Urinary bladder (tissue), 4 donors: ENCODE results near the gene CPA1. TPM values are rescaled to one million over a fixed set of nuclear protein-coding genes. Genes with fewer than 3 reads are reported as not detected.
A peak's percentile ranks its signal among the peaks of the same experiment; 100 is the strongest.

Experiments used
- DNase-seq: peaks from one replicate; pipeline ENCODE4 v3.0.0-alpha.2; 2015; ENCODE audit errors: extremely low spot score
- H3K27ac ChIP-seq: one replicate; pipeline ENCODE4 v1.5.1; 2013; ENCODE audit warnings: low read depth, mild to moderate bottlenecking, moderate library complexity
- H3K36me3 ChIP-seq: one replicate; pipeline ENCODE4 v1.6.1; 2013; ENCODE audit warnings: mild to moderate bottlenecking, moderate library complexity; ENCODE audit not compliant: insufficient read depth
- H3K4me1 ChIP-seq: one replicate; pipeline ENCODE4 v1.6.1; 2013; ENCODE audit warnings: mild to moderate bottlenecking, moderate library complexity; ENCODE audit not compliant: insufficient read depth
- H3K4me3 ChIP-seq: one replicate; pipeline ENCODE4 v1.5.1; 2013; ENCODE audit warnings: low read depth, low read length
- WGBS: extraction: QIAGEN DNeasy Blood & Tissue Kit; methylation state at CpG from one replicate; pipeline ENCODE4 v1.1.7; 2013; 5-methylcytosine and 5-hydroxymethylcytosine counted together
- polyA plus RNA-seq: library from polyadenylated mRNA; stranded (reverse); fragments of 200-250 nt; gene quantifications from one replicate; pipeline ENCODE4 v1.2.3, GENCODE V29; 2013
- total RNA-seq: library from RNA; depleted of rRNA; stranded (reverse); fragments of >200 nt; gene quantifications from one replicate; pipeline ENCODE4 v1.2.3, GENCODE V29; 2014
- donor health status: healthy with polysubstance abuse.
- donor health status: healthy.

The CPA1 gene
- total and polyA plus RNA-seq, 2 donors = 0.63 to 0.71 TPM

GRCh38 chr7:130362251-130362816 is 18.0 kb upstream of the CPA1 start:
- DNase-seq = no peak

GRCh38 chr7:130363026-130363847 is 17.1 kb upstream of the CPA1 start:
- WGBS = 70% methylated on average over 8 of the region's 8 CpGs
- DNase-seq = no peak
- Histone ChIP-seq H3K36me3 (no peaks in the 10 kb centered on the region), H3K4me3 (no peak overlapping the region), H3K27ac (no peak overlapping the region), H3K4me1 (no peaks in the 10 kb centered on the region)

More at GRCh38 chr7:130362251-130362816, 18.0 kb upstream of the CPA1 start:
- no peaks in the 10 kb centered on the region for H3K36me3 ChIP-seq
- H3K4me3 ChIP-seq = no peak overlapping the region
- WGBS = 92% methylated on average over 10 of the region's 10 CpGs
- H3K27ac ChIP-seq = no peak overlapping the region
- H3K4me1 ChIP-seq = no peaks in the 10 kb centered on the region

DNA sequence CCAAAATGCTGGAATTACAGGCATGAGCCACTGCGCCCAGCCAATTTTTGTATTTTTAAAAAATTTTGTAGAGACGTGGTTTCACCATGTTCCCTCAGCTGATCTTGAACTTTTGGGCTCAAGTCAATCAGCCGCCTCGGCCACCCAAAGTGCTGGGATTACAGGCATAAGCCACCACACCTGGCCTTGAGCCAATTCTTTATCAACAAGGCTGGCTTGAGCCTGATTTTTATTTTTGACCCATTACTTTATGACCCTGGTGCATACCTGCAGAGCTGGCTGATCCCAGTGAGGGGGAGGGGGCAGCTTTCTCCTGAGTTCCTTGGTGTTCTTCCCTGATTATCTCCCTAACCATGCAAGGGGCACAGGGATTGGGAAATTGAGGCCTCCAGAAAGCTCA is 15.8 kb upstream of the CPA1 start:
- DNase-seq = no peak
- no peak overlapping the region for H3K27ac ChIP-seq

DNA sequence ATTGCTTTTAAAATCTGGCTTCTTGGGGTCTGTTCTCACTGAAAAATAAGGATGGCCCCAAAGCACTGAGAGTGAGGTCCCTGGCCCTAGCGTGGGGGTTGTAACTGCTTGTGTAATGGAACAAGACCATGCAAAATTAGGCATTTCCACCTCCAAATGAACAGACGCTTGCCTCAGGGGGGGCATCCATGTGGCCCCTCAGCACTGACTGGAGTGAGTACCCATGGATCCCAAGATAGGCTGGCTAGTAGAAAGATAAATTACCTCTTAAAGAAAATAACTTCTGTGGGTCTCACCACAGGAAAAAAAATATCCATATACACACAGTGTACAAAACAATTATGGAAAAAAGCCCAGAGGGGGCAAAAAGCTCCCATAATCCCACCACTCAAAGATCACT is 15.2 kb upstream of the CPA1 start:
- Histone ChIP-seq H3K36me3 (no peaks in the 10 kb centered on the region), H3K4me1 (peaks cover 3% of the 10 kb centered on the region), H3K4me3 (no peak overlapping the region), H3K27ac (no peak overlapping the region)
- WGBS = 79% methylated on average over 2 of the region's 2 CpGs
- DNase-seq = no peak

More for the DNA sequence above, 15.8 kb upstream of the CPA1 start:
- peaks cover 2% of the 10 kb centered on the region for H3K4me1 ChIP-seq
- H3K4me3 ChIP-seq = no peak overlapping the region
- H3K36me3 ChIP-seq = no peaks in the 10 kb centered on the region
- 93% methylated on average over 4 of the region's 4 CpGs for WGBS

- Histone ChIP-seq H3K4me3 (no peak overlapping the region), H3K27ac (no peak overlapping the region), H3K36me3 (no peaks in the 10 kb centered on the region), H3K4me1 (peaks cover 4% of the 10 kb centered on the region)
- DNase-seq = no peak
- WGBS = 77% methylated on average over 15 of the region's 15 CpGs
Measured at GRCh38 chr7:130365511-130366441, 14.5 kb upstream of the CPA1 start.

- DNase-seq = no peak
- Histone ChIP-seq H3K27ac (no peak overlapping the region), H3K4me3 (no peak overlapping the region), H3K36me3 (no peaks in the 10 kb centered on the region), H3K4me1 (peaks cover 4% of the 10 kb centered on the region)
- 92% methylated on average over 6 of the region's 6 CpGs for WGBS
Measured at GRCh38 chr7:130366564-130366963, 13.7 kb upstream of the CPA1 start.

DNA sequence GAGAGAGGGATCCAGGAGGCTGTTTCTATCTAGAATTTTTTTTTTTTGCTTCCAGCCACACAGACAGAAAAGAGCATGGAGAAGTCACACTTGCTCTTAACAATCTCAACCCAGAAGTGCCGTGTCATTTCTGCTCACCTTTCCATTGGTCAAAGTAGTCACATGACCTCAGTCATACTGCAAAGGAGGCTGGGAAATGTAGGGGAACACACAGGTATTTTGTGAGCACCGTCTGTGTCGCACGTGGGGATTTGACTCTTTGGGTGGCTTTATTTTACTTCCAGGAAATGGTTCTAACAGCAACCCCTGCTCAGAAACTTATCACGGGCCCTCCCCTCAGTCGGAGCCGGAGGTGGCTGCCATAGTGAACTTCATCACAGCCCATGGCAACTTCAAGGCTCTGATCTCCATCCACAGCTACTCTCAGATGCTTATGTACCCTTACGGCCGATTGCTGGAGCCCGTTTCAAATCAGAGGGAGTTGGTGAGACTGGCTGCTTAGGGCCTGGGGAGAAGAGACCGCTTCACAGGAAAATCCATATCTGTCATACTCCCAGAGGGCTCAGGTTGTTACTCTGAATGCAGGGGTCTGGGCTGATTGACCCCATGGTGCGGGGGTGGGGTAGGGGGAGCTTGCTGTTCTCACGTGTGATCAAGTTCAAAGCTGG is 13.1 kb upstream of the CPA1 start:
- Histone ChIP-seq H3K4me3 (no peak overlapping the region), H3K4me1 (peaks cover 4% of the 10 kb centered on the region), H3K27ac (no peak overlapping the region), H3K36me3 (no peaks in the 10 kb centered on the region)
- no peak for DNase-seq
- WGBS = 90% methylated on average over 13 of the region's 13 CpGs

- Histone ChIP-seq H3K4me1 (peaks cover 4% of the 10 kb centered on the region), H3K36me3 (no peaks in the 10 kb centered on the region), H3K27ac (no peak overlapping the region), H3K4me3 (no peak overlapping the region)
- 88% methylated on average over 19 of the region's 19 CpGs for WGBS
- no peak for DNase-seq
Measured at GRCh38 chr7:130367836-130368746, 12.2 kb upstream of the CPA1 start.

DNA sequence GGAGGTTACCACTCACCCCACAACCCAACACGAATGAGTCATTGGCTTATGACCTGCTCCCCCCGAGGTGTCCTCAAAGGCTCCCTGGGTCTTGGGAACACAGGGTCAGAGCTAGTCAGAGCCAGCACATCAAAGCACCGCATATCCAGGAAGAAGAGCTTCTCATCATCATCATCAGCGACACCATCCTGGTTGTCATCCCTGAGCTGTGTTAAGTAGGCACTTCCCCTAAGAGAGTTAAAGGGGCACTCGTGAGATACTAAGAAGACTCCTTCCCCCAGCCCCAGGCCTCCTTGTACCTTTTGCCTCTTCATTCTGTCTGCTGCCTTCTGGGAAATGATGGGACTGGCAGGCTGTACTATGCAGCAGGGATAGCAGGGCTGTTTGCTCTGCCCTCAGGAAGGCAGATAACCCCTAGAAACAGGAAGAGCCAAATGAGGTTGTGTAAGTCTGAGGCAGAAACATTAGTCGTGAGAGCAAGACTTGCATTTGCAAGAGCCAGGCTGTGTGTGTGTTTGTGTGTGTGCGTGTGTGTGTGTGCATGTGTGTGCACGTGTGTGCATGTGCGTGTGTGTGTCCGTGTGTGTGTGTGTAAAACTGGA is 11.1 kb upstream of the CPA1 start:
- WGBS = 29% methylated on average over 10 of the region's 10 CpGs
- peaks cover 4% of the 10 kb centered on the region for H3K4me1 ChIP-seq
- no peak overlapping the region for H3K4me3 ChIP-seq
- no peak for DNase-seq
- H3K36me3 ChIP-seq = no peaks in the 10 kb centered on the region
- peak overlapping the region; percentile 19 for H3K27ac ChIP-seq

DNA sequence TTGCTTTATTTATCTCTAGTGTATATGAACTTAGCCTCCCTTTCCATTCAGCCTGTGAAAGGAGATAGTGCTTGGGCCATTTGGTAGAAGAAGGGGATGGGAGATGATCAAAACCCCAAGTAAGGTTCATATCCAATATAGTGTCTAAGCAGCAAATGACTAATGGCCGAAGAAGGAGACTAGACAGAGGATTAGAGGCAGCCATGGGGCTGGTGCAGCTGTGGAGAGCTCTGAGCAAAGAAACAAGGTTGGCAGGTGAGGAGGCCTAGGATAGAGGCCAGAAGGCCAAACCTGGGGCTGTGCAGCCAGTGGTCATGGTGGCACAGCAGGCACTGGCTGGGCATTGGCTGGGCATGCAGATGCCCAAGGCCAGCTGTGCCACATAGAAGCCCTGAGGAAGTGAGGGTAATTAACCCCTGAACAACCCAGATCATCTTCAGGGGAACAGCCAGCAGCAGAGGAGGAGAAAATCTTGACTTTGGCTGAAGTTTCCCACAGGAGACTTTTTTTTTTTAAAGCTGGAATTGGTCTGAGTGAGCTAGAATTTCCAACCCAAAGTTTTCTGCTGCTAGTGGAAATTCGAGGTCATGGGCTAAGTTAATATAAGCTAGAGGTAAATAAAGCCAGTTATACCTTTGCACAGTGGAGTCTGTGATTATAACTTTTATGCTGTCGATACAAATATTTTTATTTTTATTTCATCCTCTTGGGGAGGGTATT is 10.3 kb upstream of the CPA1 start:
- no peak overlapping the region for H3K27ac ChIP-seq
- 59% methylated on average over 3 of the region's 3 CpGs for WGBS
- DNase-seq = no peak
- H3K4me1 ChIP-seq = peaks cover 4% of the 10 kb centered on the region
- H3K36me3 ChIP-seq = no peaks in the 10 kb centered on the region
- H3K4me3 ChIP-seq = no peak overlapping the region

DNA sequence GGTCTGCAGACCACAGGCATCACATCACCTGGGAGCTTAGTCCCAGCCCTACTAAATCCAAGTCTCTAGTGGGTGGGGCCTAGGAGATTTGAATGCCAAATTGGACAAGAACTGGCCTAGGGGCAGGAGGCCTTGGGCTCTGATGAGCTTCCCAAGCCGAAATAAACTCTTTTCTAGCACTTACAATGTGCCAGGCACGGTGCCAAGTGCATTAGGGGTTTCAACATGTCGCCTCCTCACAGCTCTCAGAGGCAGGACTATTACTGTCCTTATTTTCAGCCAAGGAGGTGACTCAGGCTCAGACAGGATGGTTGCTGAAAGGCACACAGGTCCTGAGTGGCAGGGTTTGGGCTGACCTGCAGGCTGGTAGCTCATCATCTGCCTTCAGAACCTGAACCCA is 9.2 kb upstream of the CPA1 start:
- H3K4me1 ChIP-seq = peaks cover 4% of the 10 kb centered on the region
- WGBS = 51% methylated on average over 3 of the region's 3 CpGs

More for the DNA sequence above, 9.2 kb upstream of the CPA1 start:
- Histone ChIP-seq H3K4me3 (no peak overlapping the region), H3K27ac (no peak overlapping the region), H3K36me3 (no peaks in the 10 kb centered on the region)
- DNase-seq = no peak
